ENCODE data around the gene ADGRG6. TPM values are rescaled to one million over a fixed set of nuclear protein-coding genes. Genes with fewer than 3 reads are reported as not detected.

Gene ADGRG6
- total and polyA plus RNA-seq, 2 donors from 2014 or later, result 2.6 to 32.8 TPM

DNA sequence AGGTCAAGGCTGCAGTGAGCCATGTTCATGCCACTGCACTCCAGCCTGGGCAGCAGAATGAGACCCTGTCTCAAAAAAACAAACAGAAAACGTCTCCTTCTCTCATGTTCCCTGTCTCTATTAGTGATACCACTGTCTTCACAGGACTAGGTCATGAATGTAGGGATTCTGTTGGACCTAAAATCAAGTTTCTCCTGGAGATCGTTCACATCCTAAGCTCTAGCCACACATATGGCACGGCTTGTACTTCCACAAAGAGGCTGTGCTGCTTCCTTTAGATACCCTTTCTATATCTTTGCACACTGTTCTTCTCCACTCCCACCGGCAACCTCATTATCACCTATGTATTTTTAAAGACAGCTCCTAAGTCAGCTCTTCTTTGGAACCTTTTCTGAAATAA lies 96.5 kb downstream of the ADGRG6 start:
- H3K27ac ChIP-seq (ENCODE audit: low read depth in 2 of 2, low read length in 2 of 2), result no peak overlapping the region
- TF ChIP-seq, protein P1, sequence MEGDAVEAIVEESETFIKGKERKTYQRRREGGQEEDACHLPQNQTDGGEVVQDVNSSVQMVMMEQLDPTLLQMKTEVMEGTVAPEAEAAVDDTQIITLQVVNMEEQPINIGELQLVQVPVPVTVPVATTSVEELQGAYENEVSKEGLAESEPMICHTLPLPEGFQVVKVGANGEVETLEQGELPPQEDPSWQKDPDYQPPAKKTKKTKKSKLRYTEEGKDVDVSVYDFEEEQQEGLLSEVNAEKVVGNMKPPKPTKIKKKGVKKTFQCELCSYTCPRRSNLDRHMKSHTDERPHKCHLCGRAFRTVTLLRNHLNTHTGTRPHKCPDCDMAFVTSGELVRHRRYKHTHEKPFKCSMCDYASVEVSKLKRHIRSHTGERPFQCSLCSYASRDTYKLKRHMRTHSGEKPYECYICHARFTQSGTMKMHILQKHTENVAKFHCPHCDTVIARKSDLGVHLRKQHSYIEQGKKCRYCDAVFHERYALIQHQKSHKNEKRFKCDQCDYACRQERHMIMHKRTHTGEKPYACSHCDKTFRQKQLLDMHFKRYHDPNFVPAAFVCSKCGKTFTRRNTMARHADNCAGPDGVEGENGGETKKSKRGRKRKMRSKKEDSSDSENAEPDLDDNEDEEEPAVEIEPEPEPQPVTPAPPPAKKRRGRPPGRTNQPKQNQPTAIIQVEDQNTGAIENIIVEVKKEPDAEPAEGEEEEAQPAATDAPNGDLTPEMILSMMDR (IDR thresholded peaks at IDR 0.05; ENCODE audit: borderline replicate concordance, extremely low read depth, insufficient read depth), result no peak
- no peaks in the 10 kb centered on the region for H3K27me3 ChIP-seq (ENCODE audit: control insufficient read depth, insufficient read depth, low read length)
- no peaks in the 10 kb centered on the region for H3K9me3 ChIP-seq (ENCODE audit: control insufficient read depth in 2 of 3, insufficient read depth in 1 of 3, low read length in 3 of 3)
- DNase-seq, result no peak
- intact Hi-C loops (cut with DNase I), result no loop called here
- no peak overlapping the region for H3K4me3 ChIP-seq (ENCODE audit: low read length in 3 of 3)
- no peak for FAIRE-seq
- H3K36me3 ChIP-seq (ENCODE audit: control insufficient read depth in 2 of 3, insufficient read depth in 3 of 3, low read length in 3 of 3), result no peaks in the 10 kb centered on the region
- H3K4me1 ChIP-seq (ENCODE audit: control insufficient read depth in 2 of 3, insufficient read depth in 2 of 3, low read depth in 1 of 3, low read length in 3 of 3), result no peaks in the 10 kb centered on the region
- H3K9ac ChIP-seq (ENCODE audit: low read length in 3 of 3), result no peak overlapping the region

DNA sequence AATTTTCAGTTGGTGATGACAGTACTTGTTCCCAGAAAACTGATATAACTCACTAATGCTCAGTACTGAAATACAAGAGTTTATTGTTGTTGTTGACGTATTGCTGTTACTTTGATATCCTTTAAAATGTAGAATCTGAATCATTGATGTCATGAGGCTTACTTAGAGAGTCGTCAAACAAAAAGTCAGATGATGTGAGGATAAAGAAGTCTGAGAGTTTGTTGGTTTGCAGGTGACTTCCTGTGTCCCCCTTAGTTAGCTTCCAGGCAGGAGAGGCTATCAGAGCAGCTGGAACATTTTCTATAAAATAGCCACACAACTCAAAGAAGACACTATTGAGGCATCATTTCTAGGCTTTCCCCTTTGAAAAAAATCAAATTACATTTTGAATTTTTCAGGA lies 97.9 kb downstream of the ADGRG6 start:
- no peaks in the 10 kb centered on the region for H3K4me1 ChIP-seq (ENCODE audit: control insufficient read depth in 2 of 3, insufficient read depth in 2 of 3, low read depth in 1 of 3, low read length in 3 of 3)
- no peaks in the 10 kb centered on the region for H3K36me3 ChIP-seq (ENCODE audit: control insufficient read depth in 2 of 3, insufficient read depth in 3 of 3, low read length in 3 of 3)
- intact Hi-C loops (cut with DNase I), result no loop called here
- TF ChIP-seq, protein P1 (IDR thresholded peaks at IDR 0.05; ENCODE audit: borderline replicate concordance, extremely low read depth, insufficient read depth), result no peak
- no peaks in the 10 kb centered on the region for H3K27me3 ChIP-seq (ENCODE audit: control insufficient read depth, insufficient read depth, low read length)
- H3K4me3 ChIP-seq (ENCODE audit: low read length in 3 of 3), result no peak overlapping the region
- FAIRE-seq (no peak), DNase-seq (no peak)
- H3K27ac ChIP-seq (ENCODE audit: low read depth in 2 of 2, low read length in 2 of 2), result no peak overlapping the region
- no peak overlapping the region for H3K9ac ChIP-seq (ENCODE audit: low read length in 3 of 3)
- H3K9me3 ChIP-seq (ENCODE audit: control insufficient read depth in 2 of 3, insufficient read depth in 1 of 3, low read length in 3 of 3), result no peaks in the 10 kb centered on the region

DNA sequence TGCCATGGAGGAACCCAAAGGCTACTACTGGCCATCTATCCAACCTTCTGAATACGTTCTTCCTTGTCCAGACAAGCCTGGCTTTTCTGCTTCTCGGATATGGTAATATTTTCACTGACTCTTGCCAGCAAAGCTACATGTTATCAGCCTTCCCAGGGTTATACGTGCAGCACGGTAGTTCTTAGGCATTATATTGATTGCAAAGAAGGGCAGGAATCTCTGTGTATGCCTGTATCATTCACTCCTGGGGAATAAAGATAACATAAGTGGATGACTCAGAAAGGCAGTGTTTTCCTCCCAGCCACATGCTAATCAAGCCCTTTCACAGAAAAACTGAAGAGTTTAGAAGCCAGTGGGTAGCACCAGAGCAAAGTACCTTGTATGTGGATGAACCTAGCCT lies 98.7 kb downstream of the ADGRG6 start:
- FAIRE-seq, result no peak
- Histone ChIP-seq H3K9ac (ENCODE audit: low read length in 3 of 3) (no peak overlapping the region), H3K4me1 (ENCODE audit: control insufficient read depth in 2 of 3, insufficient read depth in 2 of 3, low read depth in 1 of 3, low read length in 3 of 3) (no peaks in the 10 kb centered on the region), H3K4me3 (ENCODE audit: low read length in 3 of 3) (no peak overlapping the region), H3K9me3 (ENCODE audit: control insufficient read depth in 2 of 3, insufficient read depth in 1 of 3, low read length in 3 of 3) (no peaks in the 10 kb centered on the region), H3K27me3 (ENCODE audit: control insufficient read depth, insufficient read depth, low read length) (no peaks in the 10 kb centered on the region), H3K36me3 (ENCODE audit: control insufficient read depth in 2 of 3, insufficient read depth in 3 of 3, low read length in 3 of 3) (no peaks in the 10 kb centered on the region), H3K27ac (ENCODE audit: low read depth in 2 of 2, low read length in 2 of 2) (no peak overlapping the region)
- intact Hi-C loops (cut with DNase I), result no loop called here
- TF ChIP-seq, protein P1 (IDR thresholded peaks at IDR 0.05; ENCODE audit: borderline replicate concordance, extremely low read depth, insufficient read depth), result no peak
- no peak for DNase-seq

DNA sequence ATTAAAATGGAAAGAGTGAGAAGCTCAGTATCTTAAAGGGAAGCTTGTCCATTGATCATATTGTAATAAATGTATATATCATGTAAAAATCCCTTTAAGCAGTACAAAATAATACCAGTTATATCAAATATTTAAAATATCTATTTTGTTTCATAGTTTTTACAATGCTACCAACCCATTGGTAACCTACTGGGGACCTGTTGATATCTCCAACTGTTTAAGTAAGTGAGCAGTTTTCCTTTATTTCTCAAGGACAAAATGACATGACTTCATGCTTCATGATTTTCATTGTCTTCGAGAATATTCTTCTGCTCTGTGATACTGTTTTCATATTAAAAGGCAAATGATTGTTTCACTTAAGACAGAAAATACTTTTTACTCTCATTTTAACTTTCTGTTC lies 100.0 kb downstream of the ADGRG6 start:
- TF ChIP-seq, protein P1 (IDR thresholded peaks at IDR 0.05; ENCODE audit: borderline replicate concordance, extremely low read depth, insufficient read depth), result no peak
- Histone ChIP-seq H3K4me1 (ENCODE audit: control insufficient read depth in 2 of 3, insufficient read depth in 2 of 3, low read depth in 1 of 3, low read length in 3 of 3) (no peaks in the 10 kb centered on the region), H3K27ac (ENCODE audit: low read depth in 2 of 2, low read length in 2 of 2) (no peak overlapping the region), H3K27me3 (ENCODE audit: control insufficient read depth, insufficient read depth, low read length) (no peaks in the 10 kb centered on the region), H3K9me3 (ENCODE audit: control insufficient read depth in 2 of 3, insufficient read depth in 1 of 3, low read length in 3 of 3) (no peaks in the 10 kb centered on the region), H3K36me3 (ENCODE audit: control insufficient read depth in 2 of 3, insufficient read depth in 3 of 3, low read length in 3 of 3) (no peaks in the 10 kb centered on the region), H3K4me3 (ENCODE audit: low read length in 3 of 3) (no peak overlapping the region), H3K9ac (ENCODE audit: low read length in 3 of 3) (no peak overlapping the region)
- no peak for DNase-seq
- no peak for FAIRE-seq
- intact Hi-C loops (cut with DNase I), result no loop called here

All from kidney (tissue), 14 donors.